Measurements from ENCODE around the gene GNRHR. TPM values are rescaled to one million over a fixed set of nuclear protein-coding genes. Genes with fewer than 3 reads are reported as not detected.
"Not testable (repeated sequence)": the region's sequence is repeated elsewhere in the genome, so short reads cannot be mapped to it uniquely, and the experiment has no call there.

GNRHR gene
- total RNA-seq, 6 donors from 2014 or later = not detected

DNA sequence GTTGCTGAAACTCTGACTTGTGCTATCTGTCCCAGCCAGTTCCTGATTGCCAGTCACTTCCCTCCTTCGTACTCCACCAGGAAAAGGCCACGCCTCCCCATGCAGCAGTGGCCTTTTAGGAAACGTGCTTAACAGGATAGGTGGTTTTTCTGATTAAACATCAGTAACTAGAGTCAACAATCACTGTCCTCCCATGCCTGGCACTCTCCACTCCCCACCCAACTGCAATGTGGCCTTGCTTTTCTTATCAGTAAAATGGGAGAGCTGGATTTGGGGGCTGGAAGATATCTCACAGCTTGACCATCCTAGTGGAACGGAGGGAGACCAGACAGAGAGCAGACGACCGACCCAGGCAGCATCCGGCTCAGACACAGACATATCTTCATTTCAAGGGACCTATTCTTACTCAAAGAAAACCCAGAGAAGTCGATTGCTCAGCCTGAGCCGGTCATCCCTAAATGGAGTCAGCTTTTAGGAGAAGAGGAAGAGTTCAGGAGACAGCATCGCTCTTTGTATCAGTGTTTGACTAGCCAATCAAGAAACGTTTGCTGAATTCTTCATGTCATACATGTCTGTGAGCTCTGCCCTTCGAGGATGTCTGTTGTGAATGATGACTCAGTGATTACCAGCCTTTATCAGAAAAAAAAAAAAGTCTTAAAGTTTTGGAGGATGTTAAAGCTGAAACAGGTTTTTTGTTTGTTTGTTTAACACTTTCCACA is 40.5 kb downstream of the GNRHR start:
- Histone ChIP-seq H3K36me3 (peaks cover 0 to 5% (median 2%) of the 10 kb centered on the region in 4 donors), H3K4me3 (no peak overlapping the region), H3K27me3 (no peaks in the 10 kb centered on the region), H3K4me1 (peaks cover 0 to 5% (median 2%) of the 10 kb centered on the region in 4 donors), H3K9me3 (no peaks in the 10 kb centered on the region), H3K27ac (no peak overlapping the region)
- ATAC-seq (ENCODE audit: low FRiP score in 2 of 2) (no peak), DNase-seq (no peak)
- TF ChIP-seq EP300 (IDR thresholded peaks at IDR 0.05) = no peak
- TF ChIP-seq CTCF (IDR thresholded peaks at IDR 0.05) = no peak
- TF ChIP-seq POLR2AphosphoS5 (IDR thresholded peaks at IDR 0.05) = no peak
- TF ChIP-seq POLR2A (IDR thresholded peaks at IDR 0.05) = no peak
- 69 to 76% methylated on average over 12 of the region's 12 CpGs for WGBS, 2 donors

GRCh38 chr4:67712650-67713528 is 41.3 kb downstream of the GNRHR start:
- 81 to 85% methylated on average over 4 to 6 of the region's 7 CpGs for WGBS, 2 donors
- no peak for TF ChIP-seq POLR2AphosphoS5 (IDR thresholded peaks at IDR 0.05)
- TF ChIP-seq EP300 (IDR thresholded peaks at IDR 0.05) = no peak
- no peak for TF ChIP-seq POLR2A (IDR thresholded peaks at IDR 0.05)
- no peak for TF ChIP-seq CTCF (IDR thresholded peaks at IDR 0.05)

DNA sequence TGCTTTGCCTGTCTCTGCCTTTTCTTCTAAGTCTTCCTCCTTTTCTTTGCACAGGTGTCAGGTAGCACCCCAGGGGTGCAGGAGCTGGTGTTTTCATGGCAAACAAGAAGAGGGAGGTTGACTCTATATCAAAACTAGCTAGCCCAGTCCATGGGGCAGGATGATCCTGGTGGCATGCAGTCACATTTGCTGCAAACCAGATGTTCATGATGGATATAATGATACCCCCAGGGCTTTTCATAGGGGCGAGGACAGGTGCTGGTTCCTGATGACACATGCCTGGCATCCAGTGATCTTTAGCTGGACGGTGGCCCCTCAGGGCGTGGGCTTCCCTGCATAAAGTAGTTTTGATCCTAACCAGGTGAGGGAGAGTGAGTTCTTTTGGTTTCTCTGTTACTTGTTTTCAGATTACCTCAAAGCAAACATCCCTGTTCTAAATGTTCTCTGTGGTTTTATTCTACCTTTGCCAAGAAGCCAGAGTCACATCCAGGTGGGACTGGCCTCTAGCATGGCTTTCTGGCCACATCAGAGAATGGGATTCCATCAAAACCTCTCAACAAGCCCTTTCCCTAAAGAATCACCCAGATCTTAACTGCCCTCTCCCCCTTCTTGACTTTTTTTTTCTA is 42.1 kb downstream of the GNRHR start:
- no peak for DNase-seq
- Histone ChIP-seq H3K36me3 (peaks cover 0 to 5% (median 2%) of the 10 kb centered on the region in 4 donors), H3K4me3 (no peak overlapping the region), H3K27ac (no peak overlapping the region), H3K27me3 (no peaks in the 10 kb centered on the region), H3K4me1 (peaks cover 0 to 5% (median 2%) of the 10 kb centered on the region in 4 donors), H3K9me3 (no peaks in the 10 kb centered on the region)
- 88 to 90% methylated on average over 3 of the region's 3 CpGs for WGBS, 2 donors
- no peak for ATAC-seq (ENCODE audit: low FRiP score in 2 of 2)
- TF ChIP-seq POLR2AphosphoS5 (IDR thresholded peaks at IDR 0.05) = no peak
- no peak for TF ChIP-seq POLR2A (IDR thresholded peaks at IDR 0.05)
- TF ChIP-seq EP300 (IDR thresholded peaks at IDR 0.05) = no peak
- TF ChIP-seq CTCF (IDR thresholded peaks at IDR 0.05) = no peak

More at GRCh38 chr4:67712650-67713528, 41.3 kb downstream of the GNRHR start:
- Histone ChIP-seq H3K9me3 (no peaks in the 10 kb centered on the region), H3K27me3 (no peaks in the 10 kb centered on the region), H3K4me3 (no peak overlapping the region), H3K27ac (no peak overlapping the region), H3K36me3 (peaks cover 0 to 5% (median 2%) of the 10 kb centered on the region in 4 donors), H3K4me1 (peaks cover 0 to 5% (median 2%) of the 10 kb centered on the region in 4 donors)
- DNase-seq (no peak), ATAC-seq (ENCODE audit: low FRiP score in 2 of 2) (no peak)

GRCh38 chr4:67706682-67707081 is 47.5 kb downstream of the GNRHR start:
- not testable (repeated sequence) for H3K27ac ChIP-seq; H3K36me3 ChIP-seq; H3K4me3 ChIP-seq; ATAC-seq (ENCODE audit: low FRiP score in 2 of 2); H3K4me1 ChIP-seq; DNase-seq; H3K9me3 ChIP-seq; H3K27me3 ChIP-seq
- WGBS, 2 donors = 98 to 99% methylated on average over 3 of the region's 3 CpGs

DNA sequence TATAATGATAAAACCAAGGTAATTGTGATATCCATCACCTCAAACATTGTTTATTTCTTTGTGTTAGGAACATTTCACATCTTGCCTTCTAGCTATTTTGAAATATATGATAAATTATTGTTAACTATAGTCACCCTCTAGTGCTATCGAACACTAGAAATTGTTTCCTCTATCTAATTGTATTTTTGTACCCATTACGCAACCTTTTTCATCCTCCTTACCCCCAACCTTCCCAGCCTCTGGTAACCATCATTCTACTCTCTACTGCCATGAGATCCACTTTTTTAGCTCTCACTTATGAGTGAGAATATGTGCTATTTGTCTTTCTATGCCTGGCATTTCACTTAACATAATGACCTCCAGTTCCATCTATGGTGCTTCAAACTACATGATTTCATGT is 49.3 kb downstream of the GNRHR start:
- peaks cover 0 to 3% (median 0%) of the 10 kb centered on the region in 4 donors for H3K9me3 ChIP-seq
- H3K27ac ChIP-seq = no peak overlapping the region
- H3K4me3 ChIP-seq = no peak overlapping the region
- no peaks in the 10 kb centered on the region for H3K27me3 ChIP-seq
- TF ChIP-seq EP300 (IDR thresholded peaks at IDR 0.05) (no peak), POLR2A (IDR thresholded peaks at IDR 0.05) (no peak), POLR2AphosphoS5 (IDR thresholded peaks at IDR 0.05) (no peak), CTCF (IDR thresholded peaks at IDR 0.05) (no peak)
- WGBS, 2 donors = 87 to 91% methylated on average over 2 of the region's 2 CpGs
- DNase-seq = no peak
- no peak for ATAC-seq (ENCODE audit: low FRiP score in 2 of 2)
- H3K4me1 ChIP-seq = peaks cover 3 to 14% (median 12%) of the 10 kb centered on the region in 4 donors
- no peaks in the 10 kb centered on the region for H3K36me3 ChIP-seq

Measured in upper lobe of left lung (tissue), 6 donors.